CD14-positive monocyte (primary cell): ENCODE results near the gene F10. TPM values are rescaled to one million over a fixed set of nuclear protein-coding genes. Genes with fewer than 3 reads are reported as not detected.
A peak's percentile ranks its signal among the peaks of the same experiment; 100 is the strongest.

Experiments
- DNase-seq, 3 donors: peaks; one replicate each; pipeline ENCODE4 v3.0.0-alpha.2; 2011 to 2022
- H2AFZ ChIP-seq: 2 replicates; pipeline ENCODE4 v1.6.0; 2012; ENCODE audit warnings: mild to moderate bottlenecking, low read depth, low read length, inconsistent platforms; ENCODE audit not compliant: insufficient read depth, poor library complexity, severe bottlenecking
- H3K27ac ChIP-seq, 2 donors: 1 replicate in 1 of 2; 2 replicates in 1 of 2; pipeline ENCODE4 v1.5.1; 2012 to 2013; ENCODE audit warnings: low read length in 2 of 2, control low read depth in 1 of 2, inconsistent platforms in 1 of 2, low read depth in 1 of 2, mild to moderate bottlenecking in 1 of 2
- H3K27me3 ChIP-seq, 2 donors: one replicate each; pipeline versions ENCODE4 v1.6.0 to v1.6.1; 2011 to 2013; ENCODE audit warnings: low read length in 2 of 2; ENCODE audit not compliant: control insufficient read depth in 2 of 2, insufficient read depth in 2 of 2
- H3K36me3 ChIP-seq, 2 donors: replicated peaks in 1 of 2; 1 replicate in 1 of 2; 2 replicates in 1 of 2; pipeline versions ENCODE4 v1.5.1 to v1.6.1; 2012 to 2013; ENCODE audit warnings: low read length in 2 of 2, control low read depth in 1 of 2, inconsistent platforms in 1 of 2, mild to moderate bottlenecking in 1 of 2; ENCODE audit not compliant: insufficient read depth in 2 of 2, control insufficient read depth in 1 of 2
- H3K4me1 ChIP-seq, 2 donors: 1 replicate in 1 of 2; 2 replicates in 1 of 2; pipeline versions ENCODE4 v1.5.1 to v1.6.1; 2012 to 2013; ENCODE audit warnings: low read length in 2 of 2, control low read depth in 1 of 2, inconsistent platforms in 1 of 2, mild to moderate bottlenecking in 1 of 2, moderate library complexity in 1 of 2; ENCODE audit not compliant: insufficient read depth in 2 of 2, control insufficient read depth in 1 of 2
- H3K4me2 ChIP-seq: replicated peaks from 2 replicates; pipeline ENCODE3; 2012; ENCODE audit warnings: low read length, moderate library complexity, mild to moderate bottlenecking; ENCODE audit not compliant: poor library complexity, severe bottlenecking; ENCODE audit errors: extremely low read depth
- H3K4me3 ChIP-seq, 3 experiments: fragments of 200-600 bp in 1 of 3; sonication (generic) in 1 of 3; replicated peaks in 1 of 3; 1 replicate in 2 of 3; 2 replicates in 1 of 3; pipeline ENCODE4 v1.5.1; 2011 to 2013; ENCODE audit warnings: low read length in 3 of 3, mild to moderate bottlenecking in 3 of 3, control low read depth in 2 of 3, low read depth in 2 of 3, inconsistent platforms in 1 of 3, moderate library complexity in 1 of 3
- H3K79me2 ChIP-seq: 2 replicates; pipeline ENCODE4 v1.6.0; 2012; ENCODE audit warnings: mild to moderate bottlenecking, control low read depth, inconsistent platforms, low read length, moderate library complexity; ENCODE audit not compliant: insufficient read depth
- H3K9ac ChIP-seq: 2 replicates; pipeline ENCODE4 v1.6.0; 2017; ENCODE audit warnings: low read length, mild to moderate bottlenecking; ENCODE audit not compliant: insufficient read depth, poor library complexity, severe bottlenecking
- H3K9me3 ChIP-seq, 2 donors: replicated peaks in 1 of 2; 1 replicate in 1 of 2; 2 replicates in 1 of 2; pipeline versions ENCODE4 v1.5.1 to v1.6.1; 2012 to 2013; ENCODE audit warnings: low read length in 2 of 2, control low read depth in 1 of 2; ENCODE audit not compliant: control insufficient read depth in 1 of 2, insufficient read depth in 1 of 2
- H4K20me1 ChIP-seq: 2 replicates; pipeline ENCODE4 v1.6.0; 2012; ENCODE audit warnings: mild to moderate bottlenecking, low read length, control low read depth, moderate library complexity; ENCODE audit not compliant: insufficient read depth
- H3K27ac Mint-ChIP-seq, 7 donors: one replicate each; pipeline ENCODE4 v1.8.0; 2020; ENCODE audit warnings: mild to moderate bottlenecking in 7 of 7, mixed read lengths in 7 of 7, moderate library complexity in 6 of 7, inconsistent platforms in 2 of 7
- H3K27me3 Mint-ChIP-seq, 3 donors: one replicate each; pipeline ENCODE4 v1.8.0; 2021 to 2022; ENCODE audit warnings: low read depth in 3 of 3, mild to moderate bottlenecking in 3 of 3, mixed read lengths in 3 of 3, moderate library complexity in 3 of 3, inconsistent platforms in 1 of 3
- H3K36me3 Mint-ChIP-seq, 2 donors: one replicate each; pipeline ENCODE4 v1.8.0; 2020; ENCODE audit warnings: mixed read lengths in 2 of 2, inconsistent platforms in 1 of 2, mild to moderate bottlenecking in 1 of 2
- H3K4me1 Mint-ChIP-seq: one replicate; pipeline ENCODE4 v1.8.0; 2020; ENCODE audit warnings: mild to moderate bottlenecking, mixed read lengths
- H3K4me3 Mint-ChIP-seq, 2 donors: one replicate each; pipeline ENCODE4 v1.8.0; 2020; ENCODE audit warnings: mild to moderate bottlenecking in 2 of 2, mixed read lengths in 2 of 2, moderate library complexity in 1 of 2
- H3K9me3 Mint-ChIP-seq, 7 donors: one replicate each; pipeline ENCODE4 v1.8.0; 2020 to 2022; ENCODE audit warnings: mixed read lengths in 7 of 7, mild to moderate bottlenecking in 6 of 7, moderate library complexity in 6 of 7, inconsistent platforms in 2 of 7
- CTCF ChIP-seq: fragments of 200-600 bp; IDR thresholded peaks from one replicate; pipeline ENCODE4 v1.8.0; 2022; ENCODE audit warnings: antibody characterized with exemption, mild to moderate bottlenecking
- WGBS: methylation state at CpG from one replicate; pipeline ENCODE4 v1.1.5; 2013; ENCODE audit warnings: missing lambda C conversion rate; ENCODE audit not compliant: insufficient coverage; 5-methylcytosine and 5-hydroxymethylcytosine counted together
- intact Hi-C, 2 donors: fragments of 100-400 bp; cut with micrococcal nuclease; formaldehyde crosslinking; loops; one replicate each; pipeline versions ENCODE4 v1.15.0 to v1.15.1; 2023
- polyA plus RNA-seq, 3 donors: library from polyadenylated mRNA; depleted of rRNA in 1 of 3; unstranded in 2 of 3; stranded (reverse) in 1 of 3; fragments of 300-500 nt in 2 of 3; fragments of >200 nt in 1 of 3; fragmentation: Illumina TruSeq in 2 of 3; gene quantifications; 1 replicate in 2 of 3; 2 replicates in 1 of 3; pipeline ENCODE4 v1.2.3, GENCODE V29; 2012 to 2021

Gene F10
- polyA plus RNA-seq, 3 donors, result not detected

- no peak overlapping the region for H3K27ac ChIP-seq
- TF ChIP-seq CTCF, result no peak
- no peak overlapping the region for H3K4me2 ChIP-seq
- Mint-ChIP-seq H3K4me3 (no peak overlapping the region), H3K4me1 (no peaks in the 10 kb centered on the region), H3K27me3 (peaks cover 3 to 7% (median 4%) of the 10 kb centered on the region in 3 donors), H3K9me3 (peaks cover 0 to 1% (median 0%) of the 10 kb centered on the region in 7 donors), H3K36me3 (no peaks in the 10 kb centered on the region), H3K27ac (no peak overlapping the region)
- H3K4me1 ChIP-seq, result no peaks in the 10 kb centered on the region
- H3K4me3 ChIP-seq, result no peak overlapping the region
- no peak overlapping the region for H2AFZ ChIP-seq
- no peak for DNase-seq
- no peaks in the 10 kb centered on the region for H3K9me3 ChIP-seq
- peaks cover 0 to 5% of the 10 kb centered on the region in 2 donors for H3K27me3 ChIP-seq
- no peaks in the 10 kb centered on the region for H3K79me2 ChIP-seq
- WGBS, result 96% methylated on average over 40 of the region's 42 CpGs
- no peaks in the 10 kb centered on the region for H3K36me3 ChIP-seq
- H4K20me1 ChIP-seq, result no peaks in the 10 kb centered on the region
- no peak overlapping the region for H3K9ac ChIP-seq
- intact Hi-C loops, result no loop called here
Measured at GRCh38 chr13:113118261-113119021, 4.2 kb upstream of the F10 start.

DNA sequence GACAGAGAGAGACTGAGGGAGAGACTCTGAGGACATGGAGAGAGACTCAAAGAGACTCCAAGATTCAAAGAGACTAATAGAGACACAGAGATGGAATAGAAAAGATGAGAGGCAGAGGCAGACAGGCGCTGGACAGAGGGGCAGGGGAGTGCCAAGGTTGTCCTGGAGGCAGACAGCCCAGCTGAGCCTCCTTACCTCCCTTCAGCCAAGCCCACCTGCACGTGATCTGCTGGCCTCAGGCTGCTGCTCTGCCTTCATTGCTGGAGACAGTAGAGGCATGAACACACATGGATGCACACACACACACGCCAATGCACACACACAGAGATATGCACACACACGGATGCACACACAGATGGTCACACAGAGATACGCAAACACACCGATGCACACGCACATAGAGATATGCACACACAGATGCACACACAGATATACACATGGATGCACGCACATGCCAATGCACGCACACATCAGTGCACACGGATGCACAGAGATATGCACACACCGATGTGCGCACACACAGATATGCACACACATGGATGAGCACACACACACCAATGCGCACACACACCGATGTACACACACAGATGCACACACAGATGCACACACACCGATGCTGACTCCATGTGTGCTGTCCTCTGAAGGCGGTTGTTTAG, 3.3 kb upstream of the F10 start:
- DNase-seq, result no peak
- H3K4me2 ChIP-seq, result no peak overlapping the region
- peaks cover 0 to 1% of the 10 kb centered on the region in 2 donors for H3K27me3 ChIP-seq
- H4K20me1 ChIP-seq, result no peaks in the 10 kb centered on the region
- Mint-ChIP-seq H3K4me1 (no peaks in the 10 kb centered on the region), H3K9me3 (peaks cover 0 to 1% (median 0%) of the 10 kb centered on the region in 7 donors), H3K36me3 (no peaks in the 10 kb centered on the region), H3K27ac (peak overlapping the region in 1 of 7 donors; percentile 58), H3K4me3 (no peak overlapping the region), H3K27me3 (peaks cover 3 to 7% (median 4%) of the 10 kb centered on the region in 3 donors)
- intact Hi-C loops, result no loop called here
- H3K4me3 ChIP-seq, result no peak overlapping the region
- WGBS, result 88% methylated on average over 14 of the region's 16 CpGs
- no peak overlapping the region for H3K27ac ChIP-seq
- no peaks in the 10 kb centered on the region for H3K9me3 ChIP-seq
- H2AFZ ChIP-seq, result no peak overlapping the region
- H3K36me3 ChIP-seq, result no peaks in the 10 kb centered on the region
- no peak overlapping the region for H3K9ac ChIP-seq
- H3K79me2 ChIP-seq, result no peaks in the 10 kb centered on the region
- no peaks in the 10 kb centered on the region for H3K4me1 ChIP-seq
- TF ChIP-seq CTCF, result no peak
